Muscle of arm (tissue), 12 donors: ENCODE measurements around the gene ABI1. TPM values are rescaled to one million over a fixed set of nuclear protein-coding genes. Genes with fewer than 3 reads are reported as not detected.

Experiments used
- polyA plus RNA-seq, 12 donors: library from polyadenylated mRNA; unstranded; fragments of 120-200 nt; gene quantifications; one replicate each; pipeline ENCODE4 v1.2.1, GENCODE V29; 2013; ENCODE audit not compliant: insufficient read length in 12 of 12

ABI1 gene
- polyA plus RNA-seq, 12 donors = 39.4 to 74.9 (median 49.4) TPM; not detected in 1

Other genes with a start within 250 kb of the ABI1 start
- 10 to 100 TPM in 2 of 12 donors, 1 to 10 TPM in 9, not detected in 1; 6.1 to 12.6 (median 9.0) TPM for gene PDSS1, start 163.3 kb downstream of the ABI1 start, polyA plus RNA-seq
- 10 to 100 TPM in 11 of 12 donors, not detected in 1; 10.7 to 19.2 (median 13.0) TPM for gene ANKRD26, start 239.5 kb upstream of the ABI1 start, polyA plus RNA-seq